ENCODE data around the gene LCE3D.
"Not testable (repeated sequence)": the region's sequence is repeated elsewhere in the genome, so short reads cannot be mapped to it uniquely, and the experiment has no call there.

The LCE3D gene

GRCh38 chr1:152580433-152580832 is at the start of gene LCE3D:
Gene LCE3D (minus strand): TSS chr1:152580516. CDS start chr1:152579936, 580 bp downstream.
- no peak for DNase-seq

GRCh38 chr1:152626744-152627143 is 46.4 kb upstream of the LCE3D start:
- no peak for DNase-seq

- no peak for DNase-seq
These were observed 43.0 kb upstream of the LCE3D start for GRCh38 chr1:152623203-152623844.

- no peak for DNase-seq
These were observed 42.5 kb upstream of the LCE3D start, which contains the start of gene LCE3A for GRCh38 chr1:152622803-152623202. Gene LCE3A (minus strand): TSS chr1:152623103. CDS start chr1:152623103, 0 bp downstream.

GRCh38 chr1:152621993-152622392 is 41.7 kb upstream of the LCE3D start:
- DNase-seq, result no peak

GRCh38 chr1:152613511-152613910 is 33.2 kb upstream of the LCE3D start, which contains the start of gene LCE3B:
Gene LCE3B (plus strand): TSS chr1:152613811. CDS start chr1:152613811, 0 bp downstream.
- DNase-seq, result no peak

GRCh38 chr1:152599934-152600333 is 19.6 kb upstream of the LCE3D start, which contains the start of gene LCE3C:
Gene LCE3C (plus strand): TSS chr1:152600234. CDS start chr1:152600732, 498 bp downstream.
- no peak for DNase-seq

GRCh38 chr1:152596986-152597385 is 16.7 kb upstream of the LCE3D start:
- no peak for DNase-seq

GRCh38 chr1:152585586-152585985 is 5.3 kb upstream of the LCE3D start:
- no peak for DNase-seq

- DNase-seq, result no peak
These were observed 2.3 kb upstream of the LCE3D start for GRCh38 chr1:152582647-152583046.

GRCh38 chr1:152579526-152579925 is 790 bp downstream of the LCE3D start:
- not testable (repeated sequence) for DNase-seq

GRCh38 chr1:152577168-152577567 is 3.1 kb downstream of the LCE3D start:
- no peak for DNase-seq

GRCh38 chr1:152566681-152567080 is 13.6 kb downstream of the LCE3D start, which contains the start of gene LCE3E:
Gene LCE3E (minus strand): TSS chr1:152566780. CDS start chr1:152566208, 572 bp downstream.
- DNase-seq, result no peak

GRCh38 chr1:152565535-152566215 is 14.6 kb downstream of the LCE3D start:
- no peak for DNase-seq

- DNase-seq, result no peak
These were observed 15.2 kb downstream of the LCE3D start for GRCh38 chr1:152565115-152565514.

- DNase-seq, result not testable (repeated sequence)
These were observed 32.0 kb downstream of the LCE3D start for GRCh38 chr1:152548358-152548757.

- DNase-seq, result no peak
These were observed 33.6 kb downstream of the LCE3D start for GRCh38 chr1:152546704-152547103.

- DNase-seq, result no peak
These were observed 36.5 kb downstream of the LCE3D start for GRCh38 chr1:152543820-152544219.

GRCh38 chr1:152539901-152540300 is 40.4 kb downstream of the LCE3D start:
- DNase-seq, result no peak

GRCh38 chr1:152537496-152537895 is 42.8 kb downstream of the LCE3D start:
- DNase-seq, result no peak

GRCh38 chr1:152535774-152536173 is 44.5 kb downstream of the LCE3D start:
- DNase-seq, result no peak

GRCh38 chr1:152533327-152533938 is 46.9 kb downstream of the LCE3D start:
- DNase-seq, result no peak

Measured in CD4-positive, alpha-beta T cell treated with Interferon gamma for 1 hour (primary cell).